ENCODE results near the gene HDAC8.

The HDAC8 gene

GRCh38 chrX:72620550-72621145, 48.0 kb upstream of the HDAC8 start:
- Histone ChIP-seq H3K4me3 (ENCODE audit: low read length, poor library complexity, severe bottlenecking) (no peak overlapping the region), H3K79me2 (ENCODE audit: insufficient read depth, low read length) (no peaks in the 10 kb centered on the region), H3K27me3 (ENCODE audit: insufficient read depth, low read length, poor library complexity, severe bottlenecking) (no peaks in the 10 kb centered on the region), H3K4me1 (ENCODE audit: insufficient read depth, low read length, poor library complexity, severe bottlenecking) (no peaks in the 10 kb centered on the region), H3K9me2 (replicated peaks; ENCODE audit: low read depth, low read length) (no peaks in the 10 kb centered on the region), H3K9me3 (ENCODE audit: insufficient read depth, low read depth, low read length) (no peaks in the 10 kb centered on the region), H3K36me3 (ENCODE audit: insufficient read depth, low read length) (no peaks in the 10 kb centered on the region), H3F3A (ENCODE audit: low read depth) (no peaks in the 10 kb centered on the region), H3K9ac (ENCODE audit: low read depth, low read length, poor library complexity, severe bottlenecking) (no peak overlapping the region), H4K20me1 (ENCODE audit: insufficient read depth, low read length, poor library complexity, severe bottlenecking) (no peaks in the 10 kb centered on the region), H3K4me2 (ENCODE audit: low read depth, low read length, poor library complexity, severe bottlenecking) (no peak overlapping the region), H2AFZ (ENCODE audit: low read length) (no peak overlapping the region)
- no peak for TF ChIP-seq CTCF (conservative IDR thresholded peaks at IDR 0.05; ENCODE audit: low read length)
- no peak for TF ChIP-seq EZH2phosphoT487 (IDR thresholded peaks at IDR 0.05; ENCODE audit: borderline replicate concordance)

- Histone ChIP-seq H3K9ac (ENCODE audit: low read depth, low read length, poor library complexity, severe bottlenecking) (no peak overlapping the region), H4K20me1 (ENCODE audit: insufficient read depth, low read length, poor library complexity, severe bottlenecking) (no peaks in the 10 kb centered on the region), H3K4me1 (ENCODE audit: insufficient read depth, low read length, poor library complexity, severe bottlenecking) (no peaks in the 10 kb centered on the region), H3K9me2 (replicated peaks; ENCODE audit: low read depth, low read length) (no peaks in the 10 kb centered on the region), H3K9me3 (ENCODE audit: insufficient read depth, low read depth, low read length) (no peaks in the 10 kb centered on the region), H3F3A (ENCODE audit: low read depth) (no peaks in the 10 kb centered on the region), H3K27me3 (ENCODE audit: insufficient read depth, low read length, poor library complexity, severe bottlenecking) (no peaks in the 10 kb centered on the region), H3K36me3 (ENCODE audit: insufficient read depth, low read length) (no peaks in the 10 kb centered on the region), H3K79me2 (ENCODE audit: insufficient read depth, low read length) (no peaks in the 10 kb centered on the region), H3K4me2 (ENCODE audit: low read depth, low read length, poor library complexity, severe bottlenecking) (no peak overlapping the region), H3K4me3 (ENCODE audit: low read length, poor library complexity, severe bottlenecking) (no peak overlapping the region), H2AFZ (ENCODE audit: low read length) (peak overlapping the region; percentile 7; the same call in 1 of the 2 replicates)
- TF ChIP-seq EZH2phosphoT487 (IDR thresholded peaks at IDR 0.05; ENCODE audit: borderline replicate concordance) (no peak), CTCF (conservative IDR thresholded peaks at IDR 0.05; ENCODE audit: low read length) (peak; percentile 58)
These were observed 36.7 kb upstream of the HDAC8 start for GRCh38 chrX:72609313-72609712.

DNA sequence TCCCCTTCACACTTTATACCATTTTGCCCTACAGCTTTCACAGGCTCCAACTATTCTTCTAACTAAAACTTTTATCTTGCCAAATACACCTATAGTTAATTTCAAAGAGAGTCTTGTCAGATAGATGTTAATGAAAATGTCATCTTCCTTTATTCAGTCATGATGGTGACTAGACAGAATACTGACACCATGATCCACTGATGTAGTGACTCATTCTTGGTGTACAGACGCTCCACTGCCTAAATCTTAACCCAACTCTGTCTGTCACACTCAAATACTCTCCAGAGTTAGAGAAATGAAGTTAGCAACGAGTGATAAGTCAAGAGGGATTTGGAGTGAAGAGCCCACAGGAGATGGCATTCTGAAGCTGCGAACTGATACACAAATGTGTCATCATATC, 32.1 kb upstream of the HDAC8 start:
- no peaks in the 10 kb centered on the region for H3F3A ChIP-seq (ENCODE audit: low read depth)
- H2AFZ ChIP-seq (ENCODE audit: low read length) = no peak overlapping the region
- no peaks in the 10 kb centered on the region for H3K36me3 ChIP-seq (ENCODE audit: insufficient read depth, low read length)
- no peak overlapping the region for H3K4me2 ChIP-seq (ENCODE audit: low read depth, low read length, poor library complexity, severe bottlenecking)
- no peaks in the 10 kb centered on the region for H3K9me3 ChIP-seq (ENCODE audit: insufficient read depth, low read depth, low read length)
- H3K4me1 ChIP-seq (ENCODE audit: insufficient read depth, low read length, poor library complexity, severe bottlenecking) = no peaks in the 10 kb centered on the region
- no peak for TF ChIP-seq CTCF (conservative IDR thresholded peaks at IDR 0.05; ENCODE audit: low read length)
- no peak for TF ChIP-seq EZH2phosphoT487 (IDR thresholded peaks at IDR 0.05; ENCODE audit: borderline replicate concordance)
- no peaks in the 10 kb centered on the region for H3K79me2 ChIP-seq (ENCODE audit: insufficient read depth, low read length)
- no peak overlapping the region for H3K9ac ChIP-seq (ENCODE audit: low read depth, low read length, poor library complexity, severe bottlenecking)
- no peaks in the 10 kb centered on the region for H4K20me1 ChIP-seq (ENCODE audit: insufficient read depth, low read length, poor library complexity, severe bottlenecking)
- H3K4me3 ChIP-seq (ENCODE audit: low read length, poor library complexity, severe bottlenecking) = no peak overlapping the region
- no peaks in the 10 kb centered on the region for H3K9me2 ChIP-seq (replicated peaks; ENCODE audit: low read depth, low read length)
- H3K27me3 ChIP-seq (ENCODE audit: insufficient read depth, low read length, poor library complexity, severe bottlenecking) = no peaks in the 10 kb centered on the region

Measured in Loucy (cell line).